Keratinocyte (primary cell): ENCODE results near the gene MAPK1. TPM values are rescaled to one million over a fixed set of nuclear protein-coding genes. Genes with fewer than 3 reads are reported as not detected.

Experiments used
- DNase-seq: peaks from one replicate; pipeline ENCODE4 v3.0.0-alpha.2; 2011; ENCODE audit warnings: low read depth, missing footprints, low spot score
- FAIRE-seq: peaks from 2 replicates; lab custom pipeline; 2011; peaks lifted over from hg19 to GRCh38; lab: Jason Lieb, UNC
- H2AFZ ChIP-seq: 2 replicates; pipeline ENCODE4 v1.6.0; 2012; ENCODE audit warnings: low read length, control low read depth, inconsistent platforms; ENCODE audit not compliant: control insufficient read depth
- H3K27ac ChIP-seq: 2 replicates; pipeline ENCODE4 v1.5.1; 2011; ENCODE audit warnings: low read length; ENCODE audit not compliant: control insufficient read depth, insufficient read depth
- H3K27me3 ChIP-seq: 3 replicates; pipeline ENCODE4 v1.6.0; 2011; ENCODE audit warnings: low read length; ENCODE audit not compliant: control insufficient read depth, insufficient read depth; ENCODE audit errors: extremely low read depth
- H3K36me3 ChIP-seq, 2 experiments: 2 replicates in 1 of 2; 3 replicates in 1 of 2; pipeline ENCODE4 v1.5.1; 2011; ENCODE audit warnings: low read length in 2 of 2, mild to moderate bottlenecking in 1 of 2; ENCODE audit not compliant: control insufficient read depth in 2 of 2, insufficient read depth in 2 of 2; ENCODE audit errors: extremely low read depth in 1 of 2
- H3K4me1 ChIP-seq: 3 replicates; pipeline ENCODE4 v1.5.1; 2011; ENCODE audit warnings: low read length; ENCODE audit not compliant: control insufficient read depth, insufficient read depth; ENCODE audit errors: extremely low read depth
- H3K4me2 ChIP-seq: 3 replicates; pipeline ENCODE4 v1.6.0; 2011; ENCODE audit warnings: low read depth, low read length; ENCODE audit not compliant: control insufficient read depth, insufficient read depth; ENCODE audit errors: extremely low read depth
- H3K4me3 ChIP-seq, 3 experiments: fragments of 200-600 bp in 1 of 3; sonication (generic) in 1 of 3; 2 replicates in 2 of 3; 3 replicates in 1 of 3; pipeline ENCODE4 v1.5.1; 2011 to 2016; ENCODE audit warnings: low read length in 3 of 3, mild to moderate bottlenecking in 3 of 3, control low read depth in 2 of 3, inconsistent platforms in 1 of 3, low read depth in 1 of 3, mixed read lengths in 1 of 3, mixed run types in 1 of 3, moderate library complexity in 1 of 3; ENCODE audit not compliant: control insufficient read depth in 2 of 3, insufficient read depth in 2 of 3; ENCODE audit errors: extremely low read depth in 1 of 3
- H3K79me2 ChIP-seq: 2 replicates; pipeline ENCODE4 v1.6.0; 2012; ENCODE audit warnings: low read length; ENCODE audit not compliant: control insufficient read depth, insufficient read depth
- H3K9ac ChIP-seq: 3 replicates; pipeline ENCODE4 v1.6.0; 2011; ENCODE audit warnings: low read length; ENCODE audit not compliant: control insufficient read depth, insufficient read depth; ENCODE audit errors: extremely low read depth
- H3K9me1 ChIP-seq: 3 replicates; pipeline ENCODE4 v1.6.0; 2011; ENCODE audit warnings: low read length; ENCODE audit not compliant: control insufficient read depth, insufficient read depth; ENCODE audit errors: extremely low read depth
- H3K9me3 ChIP-seq: 2 replicates; pipeline ENCODE4 v1.5.1; 2012; ENCODE audit warnings: low read depth, low read length; ENCODE audit not compliant: control insufficient read depth
- H4K20me1 ChIP-seq: 3 replicates; pipeline ENCODE4 v1.6.0; 2011; ENCODE audit warnings: low read length; ENCODE audit not compliant: control insufficient read depth, insufficient read depth; ENCODE audit errors: extremely low read depth
- EZH2 ChIP-seq: IDR thresholded peaks from one replicate; pipeline ENCODE4 v1.6.1; 2012; ENCODE audit warnings: inconsistent platforms, mild to moderate bottlenecking, low read length, moderate library complexity
- dilution Hi-C: fragments of 300-500 bp; cut with MboI; formaldehyde crosslinking; loops from one replicate; pipeline ENCODE4 v1.7.0; 2020; ENCODE audit warnings: low sequenced_read_pairs; ENCODE audit not compliant: extremely low pct_ligation_motif_present
- polyA plus RNA-seq, 5 experiments: library from polyadenylated mRNA; depleted of rRNA in 3 of 5; stranded (reverse) in 3 of 5; stranded (forward) in 1 of 5; unstranded in 1 of 5; fragments of >200 nt; gene quantifications; 1 replicate in 1 of 5; 2 replicates in 3 of 5; 3 replicates in 1 of 5; pipeline versions ENCODE4 v1.2.1 to v1.2.3, GENCODE V29; 2011 to 2012; ENCODE audit warnings: missing spikeins in 2 of 5, low read depth in 1 of 5, low replicate concordance in 1 of 5
- TF ChIP-seq, protein P1 (sequence below), 3 experiments: IDR thresholded peaks in 1 of 3; conservative IDR thresholded peaks in 1 of 3; optimal IDR thresholded peaks in 1 of 3; 2 replicates in 2 of 3; 3 replicates in 1 of 3; pipeline versions ENCODE3 to v1.5.1; 2011; ENCODE audit warnings: low read length in 3 of 3, mild to moderate bottlenecking in 3 of 3, moderate library complexity in 2 of 3, control low read depth in 1 of 3, inconsistent platforms in 1 of 3; ENCODE audit not compliant: insufficient read depth in 2 of 3; ENCODE audit errors: extremely low read depth in 1 of 3

Gene MAPK1
- polyA plus RNA-seq, 1 donor (not counting 4 experiments of a cell fraction or from before 2014, with no cell fraction given), result 136 TPM

- no peak for TF ChIP-seq EZH2
- TF ChIP-seq, protein P1, sequence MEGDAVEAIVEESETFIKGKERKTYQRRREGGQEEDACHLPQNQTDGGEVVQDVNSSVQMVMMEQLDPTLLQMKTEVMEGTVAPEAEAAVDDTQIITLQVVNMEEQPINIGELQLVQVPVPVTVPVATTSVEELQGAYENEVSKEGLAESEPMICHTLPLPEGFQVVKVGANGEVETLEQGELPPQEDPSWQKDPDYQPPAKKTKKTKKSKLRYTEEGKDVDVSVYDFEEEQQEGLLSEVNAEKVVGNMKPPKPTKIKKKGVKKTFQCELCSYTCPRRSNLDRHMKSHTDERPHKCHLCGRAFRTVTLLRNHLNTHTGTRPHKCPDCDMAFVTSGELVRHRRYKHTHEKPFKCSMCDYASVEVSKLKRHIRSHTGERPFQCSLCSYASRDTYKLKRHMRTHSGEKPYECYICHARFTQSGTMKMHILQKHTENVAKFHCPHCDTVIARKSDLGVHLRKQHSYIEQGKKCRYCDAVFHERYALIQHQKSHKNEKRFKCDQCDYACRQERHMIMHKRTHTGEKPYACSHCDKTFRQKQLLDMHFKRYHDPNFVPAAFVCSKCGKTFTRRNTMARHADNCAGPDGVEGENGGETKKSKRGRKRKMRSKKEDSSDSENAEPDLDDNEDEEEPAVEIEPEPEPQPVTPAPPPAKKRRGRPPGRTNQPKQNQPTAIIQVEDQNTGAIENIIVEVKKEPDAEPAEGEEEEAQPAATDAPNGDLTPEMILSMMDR (optimal IDR thresholded peaks at IDR 0.05 in 1 of 3, IDR thresholded peaks at IDR 0.05 in 1 of 3, conservative IDR thresholded peaks at IDR 0.05 in 1 of 3; ENCODE audit: extremely low read depth in 1 of 3, insufficient read depth in 2 of 3, low read length in 3 of 3), result no peak
- H3K4me2 ChIP-seq, result peak overlapping the region; percentile 67
- DNase-seq (no peak), FAIRE-seq (no peak)
- no peak overlapping the region for H3K4me3 ChIP-seq
- dilution Hi-C loops, result no loop called here
- H3K9me1 ChIP-seq, result no peaks in the 10 kb centered on the region
- no peaks in the 10 kb centered on the region for H3K36me3 ChIP-seq
- peak overlapping the region; percentile 11 for H2AFZ ChIP-seq
- no peaks in the 10 kb centered on the region for H3K9me3 ChIP-seq
- peaks cover 29% of the 10 kb centered on the region for H3K4me1 ChIP-seq
- H3K27me3 ChIP-seq, result no peaks in the 10 kb centered on the region
- no peak overlapping the region for H3K9ac ChIP-seq
- no peak overlapping the region for H3K27ac ChIP-seq
- no peaks in the 10 kb centered on the region for H3K79me2 ChIP-seq
- no peaks in the 10 kb centered on the region for H4K20me1 ChIP-seq
Measured at GRCh38 chr22:21714786-21715185, 152.7 kb downstream of the MAPK1 start.

GRCh38 chr22:21714059-21714770 lies 153.2 kb downstream of the MAPK1 start:
- H3K4me1 ChIP-seq, result peaks cover 32% of the 10 kb centered on the region
- DNase-seq (no peak), FAIRE-seq (no peak)
- dilution Hi-C loops, result no loop called here
- H3K27me3 ChIP-seq, result no peaks in the 10 kb centered on the region
- no peaks in the 10 kb centered on the region for H4K20me1 ChIP-seq
- no peaks in the 10 kb centered on the region for H3K79me2 ChIP-seq
- no peaks in the 10 kb centered on the region for H3K36me3 ChIP-seq
- no peak overlapping the region for H3K9ac ChIP-seq
- H3K9me3 ChIP-seq, result no peaks in the 10 kb centered on the region
- H3K4me3 ChIP-seq, result no peak overlapping the region
- H3K4me2 ChIP-seq, result peak overlapping the region; percentile 67
- H3K27ac ChIP-seq, result no peak overlapping the region
- H2AFZ ChIP-seq, result peak overlapping the region; percentile 11
- H3K9me1 ChIP-seq, result no peaks in the 10 kb centered on the region
- TF ChIP-seq EZH2, result no peak
- TF ChIP-seq, protein P1 (optimal IDR thresholded peaks at IDR 0.05 in 1 of 3, IDR thresholded peaks at IDR 0.05 in 1 of 3, conservative IDR thresholded peaks at IDR 0.05 in 1 of 3; ENCODE audit: extremely low read depth in 1 of 3, insufficient read depth in 2 of 3, low read length in 3 of 3), result no peak
